Astrocyte (in vitro differentiated cells and primary cell): ENCODE results near the gene ZKSCAN1.

Source experiments
- EZH2 ChIP-seq: IDR thresholded peaks from 2 replicates; pipeline ENCODE4 v1.6.1; 2012; ENCODE audit warnings: mild to moderate bottlenecking, low read length, inconsistent platforms; ENCODE audit not compliant: insufficient read depth
- TF ChIP-seq, protein P1 (sequence below): IDR thresholded peaks from 2 replicates; pipeline ENCODE4 v1.5.1; 2011; ENCODE audit warnings: low read depth, mild to moderate bottlenecking, inconsistent platforms, low read length, moderate library complexity; ENCODE audit not compliant: insufficient read depth

- TF ChIP-seq, protein P1, sequence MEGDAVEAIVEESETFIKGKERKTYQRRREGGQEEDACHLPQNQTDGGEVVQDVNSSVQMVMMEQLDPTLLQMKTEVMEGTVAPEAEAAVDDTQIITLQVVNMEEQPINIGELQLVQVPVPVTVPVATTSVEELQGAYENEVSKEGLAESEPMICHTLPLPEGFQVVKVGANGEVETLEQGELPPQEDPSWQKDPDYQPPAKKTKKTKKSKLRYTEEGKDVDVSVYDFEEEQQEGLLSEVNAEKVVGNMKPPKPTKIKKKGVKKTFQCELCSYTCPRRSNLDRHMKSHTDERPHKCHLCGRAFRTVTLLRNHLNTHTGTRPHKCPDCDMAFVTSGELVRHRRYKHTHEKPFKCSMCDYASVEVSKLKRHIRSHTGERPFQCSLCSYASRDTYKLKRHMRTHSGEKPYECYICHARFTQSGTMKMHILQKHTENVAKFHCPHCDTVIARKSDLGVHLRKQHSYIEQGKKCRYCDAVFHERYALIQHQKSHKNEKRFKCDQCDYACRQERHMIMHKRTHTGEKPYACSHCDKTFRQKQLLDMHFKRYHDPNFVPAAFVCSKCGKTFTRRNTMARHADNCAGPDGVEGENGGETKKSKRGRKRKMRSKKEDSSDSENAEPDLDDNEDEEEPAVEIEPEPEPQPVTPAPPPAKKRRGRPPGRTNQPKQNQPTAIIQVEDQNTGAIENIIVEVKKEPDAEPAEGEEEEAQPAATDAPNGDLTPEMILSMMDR = no peak
- TF ChIP-seq EZH2 = no peak
Measured at GRCh38 chr7:100065452-100066186, 50.2 kb downstream of the ZKSCAN1 start.
